Ovary (tissue), 3 donors: ENCODE results near the gene TNFAIP8L3.

Source experiments
- EP300 ChIP-seq: sonication (generic); formaldehyde crosslinking; IDR thresholded peaks from one replicate; pipeline ENCODE4 v1.6.1; 2017; ENCODE audit warnings: antibody characterized with exemption
- POLR2A ChIP-seq: fragments of 450-650 bp; IDR thresholded peaks from one replicate; pipeline ENCODE4 v1.6.1; 2017; ENCODE audit warnings: antibody characterized with exemption, mild to moderate bottlenecking, moderate library complexity
- TF ChIP-seq, protein P1 (sequence below), 3 donors: fragments of 450-650 bp in 2 of 3; fragments of 200-600 bp in 1 of 3; IDR thresholded peaks; one replicate each; pipeline versions ENCODE4 v1.5.1 to v1.8.0; 2016 to 2022; ENCODE audit warnings: antibody characterized with exemption in 3 of 3, mild to moderate bottlenecking in 1 of 3
- donor health status: DM: no; HTN: no; CAD: no.

DNA sequence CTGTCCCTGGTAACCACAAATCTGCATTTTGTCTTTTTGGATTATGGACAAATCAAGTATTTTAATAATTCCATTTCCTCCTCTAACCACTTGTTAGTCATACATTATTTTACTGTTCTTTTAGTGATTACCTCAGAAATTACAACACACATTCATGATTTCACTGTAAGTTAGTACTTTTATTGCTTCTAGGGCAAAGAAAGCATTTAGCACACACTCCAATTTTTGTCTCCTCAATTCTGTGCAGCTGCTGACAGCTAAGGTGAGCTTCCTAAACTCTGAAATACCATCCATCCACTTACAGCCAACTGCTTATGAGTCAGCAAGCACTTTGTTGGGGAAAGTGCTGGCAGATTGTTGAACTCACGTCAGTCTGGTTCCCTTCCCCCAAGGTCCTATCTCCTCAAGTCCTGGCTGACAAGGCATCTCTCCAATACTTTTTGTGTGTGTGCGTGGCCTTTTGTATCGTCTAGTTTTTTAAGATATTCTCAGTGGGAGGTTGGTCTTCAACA is 49.4 kb upstream of the TNFAIP8L3 start:
- TF ChIP-seq, protein P1, sequence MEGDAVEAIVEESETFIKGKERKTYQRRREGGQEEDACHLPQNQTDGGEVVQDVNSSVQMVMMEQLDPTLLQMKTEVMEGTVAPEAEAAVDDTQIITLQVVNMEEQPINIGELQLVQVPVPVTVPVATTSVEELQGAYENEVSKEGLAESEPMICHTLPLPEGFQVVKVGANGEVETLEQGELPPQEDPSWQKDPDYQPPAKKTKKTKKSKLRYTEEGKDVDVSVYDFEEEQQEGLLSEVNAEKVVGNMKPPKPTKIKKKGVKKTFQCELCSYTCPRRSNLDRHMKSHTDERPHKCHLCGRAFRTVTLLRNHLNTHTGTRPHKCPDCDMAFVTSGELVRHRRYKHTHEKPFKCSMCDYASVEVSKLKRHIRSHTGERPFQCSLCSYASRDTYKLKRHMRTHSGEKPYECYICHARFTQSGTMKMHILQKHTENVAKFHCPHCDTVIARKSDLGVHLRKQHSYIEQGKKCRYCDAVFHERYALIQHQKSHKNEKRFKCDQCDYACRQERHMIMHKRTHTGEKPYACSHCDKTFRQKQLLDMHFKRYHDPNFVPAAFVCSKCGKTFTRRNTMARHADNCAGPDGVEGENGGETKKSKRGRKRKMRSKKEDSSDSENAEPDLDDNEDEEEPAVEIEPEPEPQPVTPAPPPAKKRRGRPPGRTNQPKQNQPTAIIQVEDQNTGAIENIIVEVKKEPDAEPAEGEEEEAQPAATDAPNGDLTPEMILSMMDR (IDR thresholded peaks at IDR 0.05): no peak
- TF ChIP-seq POLR2A: no peak
- no peak for TF ChIP-seq EP300
